ENCODE data around the gene HSPG2. TPM values are rescaled to one million over a fixed set of nuclear protein-coding genes. Genes with fewer than 3 reads are reported as not detected.

The HSPG2 gene
- total and polyA plus RNA-seq, 2 experiments from 2014 or later, result 62.3 to 193 TPM

- DNase-seq (ENCODE audit: low read depth in 1 of 2, low spot score in 1 of 2), result no peak
- TF ChIP-seq CTCF (IDR thresholded peaks at IDR 0.05; ENCODE audit: low read depth, low read length), result no peak
- H3K4me1 ChIP-seq (ENCODE audit: low read depth), result no peaks in the 10 kb centered on the region
- peak overlapping the region; percentile 48 for H3K27ac ChIP-seq
- no peak overlapping the region for H3K4me3 ChIP-seq
- H3K36me3 ChIP-seq, result peaks cover 15% of the 10 kb centered on the region
- no peaks in the 10 kb centered on the region for H3K27me3 ChIP-seq
- H3K9me3 ChIP-seq (ENCODE audit: low read depth), result no peaks in the 10 kb centered on the region
These were observed 115.6 kb downstream of the HSPG2 start for GRCh38 chr1:21821385-21822019.

- H3K4me3 ChIP-seq, result no peak overlapping the region
- TF ChIP-seq CTCF (IDR thresholded peaks at IDR 0.05; ENCODE audit: low read depth, low read length), result no peak
- H3K27me3 ChIP-seq, result no peaks in the 10 kb centered on the region
- peak overlapping the region; percentile 48 for H3K27ac ChIP-seq
- DNase-seq (ENCODE audit: low read depth in 1 of 2, low spot score in 1 of 2), result no peak
- H3K4me1 ChIP-seq (ENCODE audit: low read depth), result no peaks in the 10 kb centered on the region
- H3K9me3 ChIP-seq (ENCODE audit: low read depth), result no peaks in the 10 kb centered on the region
- H3K36me3 ChIP-seq, result peaks cover 15% of the 10 kb centered on the region
These were observed 116.4 kb downstream of the HSPG2 start for GRCh38 chr1:21820597-21821232.

- DNase-seq (ENCODE audit: low read depth in 1 of 2, low spot score in 1 of 2), result peak; percentile 33 to 35
These were observed 118.5 kb downstream of the HSPG2 start for GRCh38 chr1:21818656-21819055.

GRCh38 chr1:21816602-21817302 is 120.4 kb downstream of the HSPG2 start:
- Histone ChIP-seq H3K4me3 (no peak overlapping the region), H3K9me3 (ENCODE audit: low read depth) (no peaks in the 10 kb centered on the region), H3K27me3 (no peaks in the 10 kb centered on the region), H3K27ac (no peak overlapping the region), H3K4me1 (ENCODE audit: low read depth) (no peaks in the 10 kb centered on the region), H3K36me3 (no peaks in the 10 kb centered on the region)
- TF ChIP-seq CTCF (IDR thresholded peaks at IDR 0.05; ENCODE audit: low read depth, low read length), result no peak
- peak in 1 of 2 donors; percentile 73 for DNase-seq (ENCODE audit: low read depth in 1 of 2, low spot score in 1 of 2)

More at GRCh38 chr1:21818656-21819055, 118.5 kb downstream of the HSPG2 start:
- Histone ChIP-seq H3K4me1 (ENCODE audit: low read depth) (no peaks in the 10 kb centered on the region), H3K9me3 (ENCODE audit: low read depth) (no peaks in the 10 kb centered on the region), H3K4me3 (no peak overlapping the region), H3K27me3 (no peaks in the 10 kb centered on the region), H3K27ac (no peak overlapping the region), H3K36me3 (peaks cover 4% of the 10 kb centered on the region)
- no peak for TF ChIP-seq CTCF (IDR thresholded peaks at IDR 0.05; ENCODE audit: low read depth, low read length)

- no peak for DNase-seq (ENCODE audit: low read depth in 1 of 2, low spot score in 1 of 2)
- Histone ChIP-seq H3K27me3 (no peaks in the 10 kb centered on the region), H3K4me3 (no peak overlapping the region), H3K36me3 (no peaks in the 10 kb centered on the region), H3K27ac (no peak overlapping the region), H3K4me1 (ENCODE audit: low read depth) (no peaks in the 10 kb centered on the region), H3K9me3 (ENCODE audit: low read depth) (no peaks in the 10 kb centered on the region)
- no peak for TF ChIP-seq CTCF (IDR thresholded peaks at IDR 0.05; ENCODE audit: low read depth, low read length)
These were observed 121.3 kb downstream of the HSPG2 start for GRCh38 chr1:21815724-21816321.

Measured in cardiac muscle cell (in vitro differentiated cells and primary cell).